ENCODE results near the gene KASH5. TPM values are rescaled to one million over a fixed set of nuclear protein-coding genes. Genes with fewer than 3 reads are reported as not detected.
A peak's percentile ranks its signal among the peaks of the same experiment; 100 is the strongest.

The KASH5 gene
- total and polyA plus RNA-seq, 2 of the 13 experiments (the other 11 are each of a cell fraction or from before 2014, with no cell fraction given): not detected

DNA sequence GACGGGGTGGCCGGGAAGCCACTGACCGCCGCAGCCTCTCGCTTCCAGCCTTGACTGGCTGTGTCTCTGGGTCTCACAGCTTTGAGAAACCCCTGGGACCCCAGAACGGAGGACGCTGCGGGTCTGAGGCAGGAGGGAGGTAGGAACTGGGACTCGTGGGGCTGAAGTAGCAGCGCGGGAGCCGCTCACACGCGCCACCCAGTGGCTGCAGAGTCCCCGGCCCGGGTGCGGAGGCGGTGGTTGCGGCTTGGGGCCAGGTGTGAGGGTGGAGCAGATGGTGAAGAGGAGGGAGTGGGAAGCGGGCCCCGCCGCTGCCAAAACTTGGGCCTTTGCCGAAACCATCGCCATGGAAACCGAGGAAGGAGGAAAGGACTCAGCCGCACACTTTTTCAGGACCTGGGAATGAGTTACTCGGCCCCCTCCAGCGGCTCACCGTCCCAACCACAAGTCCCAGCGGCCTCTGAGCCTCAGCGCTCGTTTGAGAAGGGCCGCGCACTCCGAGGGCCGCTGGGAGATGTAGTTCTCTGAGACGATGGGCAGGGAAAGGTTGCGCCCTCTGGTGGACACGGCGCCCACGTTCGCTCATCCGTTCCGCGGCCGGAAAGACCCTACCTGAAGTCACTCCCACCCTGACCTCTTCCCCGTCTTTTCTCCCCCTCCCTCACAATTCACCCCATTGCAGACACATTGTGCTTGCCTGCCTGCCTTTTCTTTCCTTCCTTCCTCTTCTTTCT lies 55.5 kb downstream of the KASH5 start (continued):
- TF ChIP-seq, protein P1, sequence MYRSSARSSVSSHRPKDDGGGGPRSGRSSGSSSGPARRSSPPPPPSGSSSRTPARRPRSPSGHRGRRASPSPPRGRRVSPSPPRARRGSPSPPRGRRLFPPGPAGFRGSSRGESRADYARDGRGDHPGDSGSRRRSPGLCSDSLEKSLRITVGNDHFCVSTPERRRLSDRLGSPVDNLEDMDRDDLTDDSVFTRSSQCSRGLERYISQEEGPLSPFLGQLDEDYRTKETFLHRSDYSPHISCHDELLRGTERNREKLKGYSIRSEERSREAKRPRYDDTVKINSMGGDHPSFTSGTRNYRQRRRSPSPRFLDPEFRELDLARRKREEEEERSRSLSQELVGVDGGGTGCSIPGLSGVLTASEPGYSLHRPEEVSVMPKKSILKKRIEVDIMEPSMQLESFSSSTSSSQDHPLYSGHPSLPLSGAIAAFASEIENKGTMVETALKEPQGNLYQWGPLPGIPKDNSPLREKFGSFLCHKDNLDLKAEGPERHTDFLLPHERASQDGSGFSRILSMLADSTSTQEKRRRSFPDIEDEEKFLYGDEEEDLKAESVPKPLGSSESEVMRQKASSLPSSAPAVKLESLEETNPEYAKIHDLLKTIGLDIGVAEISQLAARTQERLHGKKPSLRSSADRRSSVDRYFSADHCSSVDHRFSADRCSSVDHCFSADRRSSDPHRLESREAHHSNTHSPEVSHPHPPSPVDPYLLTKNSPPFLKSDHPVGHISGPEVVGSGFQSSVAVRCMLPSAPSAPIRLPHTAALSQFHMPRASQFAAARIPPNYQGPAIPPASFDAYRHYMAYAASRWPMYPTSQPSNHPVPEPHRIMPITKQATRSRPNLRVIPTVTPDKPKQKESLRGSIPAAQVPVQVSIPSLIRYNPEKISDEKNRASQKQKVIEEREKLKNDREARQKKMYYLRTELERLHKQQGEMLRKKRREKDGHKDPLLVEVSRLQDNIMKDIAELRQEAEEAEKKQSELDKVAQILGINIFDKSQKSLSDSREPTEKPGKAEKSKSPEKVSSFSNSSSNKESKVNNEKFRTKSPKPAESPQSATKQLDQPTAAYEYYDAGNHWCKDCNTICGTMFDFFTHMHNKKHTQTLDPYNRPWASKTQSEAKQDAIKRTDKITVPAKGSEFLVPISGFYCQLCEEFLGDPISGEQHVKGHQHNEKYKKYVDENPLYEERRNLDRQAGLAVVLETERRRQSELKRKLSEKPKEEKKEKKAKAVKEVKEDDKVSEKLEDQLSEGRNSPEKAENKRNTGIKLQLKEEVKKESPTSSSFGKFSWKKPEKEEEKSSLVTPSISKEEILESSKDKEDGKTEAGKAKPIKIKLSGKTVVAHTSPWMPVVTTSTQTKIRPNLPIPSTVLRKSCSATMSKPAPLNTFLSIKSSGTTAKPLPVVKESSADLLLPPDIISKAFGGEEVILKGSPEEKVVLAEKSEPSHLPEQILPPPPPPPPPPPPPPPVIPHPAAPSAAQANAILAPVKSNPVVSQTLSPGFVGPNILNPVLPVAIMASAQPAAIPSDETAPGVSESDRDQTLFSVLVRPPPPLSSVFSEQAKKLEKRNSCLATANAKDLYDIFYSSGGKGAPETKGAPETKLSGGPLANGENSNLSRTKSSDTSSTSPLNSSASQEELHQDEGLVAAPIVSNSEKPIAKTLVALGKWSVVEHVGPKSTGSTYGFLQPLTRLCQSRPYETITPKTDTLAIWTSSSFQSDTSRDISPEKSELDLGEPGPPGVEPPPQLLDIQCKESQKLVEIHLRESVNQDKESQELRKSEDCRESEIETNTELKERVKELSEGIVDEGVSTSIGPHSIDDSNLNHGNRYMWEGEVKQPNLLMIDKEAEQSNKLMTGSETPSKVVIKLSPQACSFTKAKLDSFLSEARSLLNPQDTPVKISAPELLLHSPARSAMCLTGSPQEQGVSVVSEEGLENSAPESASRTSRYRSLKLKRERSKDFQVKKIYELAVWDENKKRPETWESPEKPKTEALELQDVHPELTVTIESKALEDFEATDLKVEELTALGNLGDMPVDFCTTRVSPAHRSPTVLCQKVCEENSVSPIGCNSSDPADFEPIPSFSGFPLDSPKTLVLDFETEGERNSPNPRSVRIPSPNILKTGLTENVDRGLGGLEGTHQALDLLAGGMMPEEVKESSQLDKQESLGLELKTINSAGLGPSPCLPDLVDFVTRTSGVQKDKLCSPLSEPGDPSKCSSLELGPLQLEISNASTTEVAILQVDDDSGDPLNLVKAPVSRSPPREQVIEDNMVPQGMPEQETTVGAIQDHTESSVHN (CRISPR knock-in tag; IDR thresholded peaks at IDR 0.05): peak; percentile 89
- TF ChIP-seq ZNF329 (CRISPR knock-in tag; IDR thresholded peaks at IDR 0.05; ENCODE audit: low read depth): no peak
- TF ChIP-seq, protein P2, sequence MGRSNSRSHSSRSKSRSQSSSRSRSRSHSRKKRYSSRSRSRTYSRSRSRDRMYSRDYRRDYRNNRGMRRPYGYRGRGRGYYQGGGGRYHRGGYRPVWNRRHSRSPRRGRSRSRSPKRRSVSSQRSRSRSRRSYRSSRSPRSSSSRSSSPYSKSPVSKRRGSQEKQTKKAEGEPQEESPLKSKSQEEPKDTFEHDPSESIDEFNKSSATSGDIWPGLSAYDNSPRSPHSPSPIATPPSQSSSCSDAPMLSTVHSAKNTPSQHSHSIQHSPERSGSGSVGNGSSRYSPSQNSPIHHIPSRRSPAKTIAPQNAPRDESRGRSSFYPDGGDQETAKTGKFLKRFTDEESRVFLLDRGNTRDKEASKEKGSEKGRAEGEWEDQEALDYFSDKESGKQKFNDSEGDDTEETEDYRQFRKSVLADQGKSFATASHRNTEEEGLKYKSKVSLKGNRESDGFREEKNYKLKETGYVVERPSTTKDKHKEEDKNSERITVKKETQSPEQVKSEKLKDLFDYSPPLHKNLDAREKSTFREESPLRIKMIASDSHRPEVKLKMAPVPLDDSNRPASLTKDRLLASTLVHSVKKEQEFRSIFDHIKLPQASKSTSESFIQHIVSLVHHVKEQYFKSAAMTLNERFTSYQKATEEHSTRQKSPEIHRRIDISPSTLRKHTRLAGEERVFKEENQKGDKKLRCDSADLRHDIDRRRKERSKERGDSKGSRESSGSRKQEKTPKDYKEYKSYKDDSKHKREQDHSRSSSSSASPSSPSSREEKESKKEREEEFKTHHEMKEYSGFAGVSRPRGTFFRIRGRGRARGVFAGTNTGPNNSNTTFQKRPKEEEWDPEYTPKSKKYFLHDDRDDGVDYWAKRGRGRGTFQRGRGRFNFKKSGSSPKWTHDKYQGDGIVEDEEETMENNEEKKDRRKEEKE (IDR thresholded peaks at IDR 0.05): no peak
- no peak for TF ChIP-seq XBP1 (CRISPR knock-in tag; IDR thresholded peaks at IDR 0.05)
- TF ChIP-seq, protein P3, sequence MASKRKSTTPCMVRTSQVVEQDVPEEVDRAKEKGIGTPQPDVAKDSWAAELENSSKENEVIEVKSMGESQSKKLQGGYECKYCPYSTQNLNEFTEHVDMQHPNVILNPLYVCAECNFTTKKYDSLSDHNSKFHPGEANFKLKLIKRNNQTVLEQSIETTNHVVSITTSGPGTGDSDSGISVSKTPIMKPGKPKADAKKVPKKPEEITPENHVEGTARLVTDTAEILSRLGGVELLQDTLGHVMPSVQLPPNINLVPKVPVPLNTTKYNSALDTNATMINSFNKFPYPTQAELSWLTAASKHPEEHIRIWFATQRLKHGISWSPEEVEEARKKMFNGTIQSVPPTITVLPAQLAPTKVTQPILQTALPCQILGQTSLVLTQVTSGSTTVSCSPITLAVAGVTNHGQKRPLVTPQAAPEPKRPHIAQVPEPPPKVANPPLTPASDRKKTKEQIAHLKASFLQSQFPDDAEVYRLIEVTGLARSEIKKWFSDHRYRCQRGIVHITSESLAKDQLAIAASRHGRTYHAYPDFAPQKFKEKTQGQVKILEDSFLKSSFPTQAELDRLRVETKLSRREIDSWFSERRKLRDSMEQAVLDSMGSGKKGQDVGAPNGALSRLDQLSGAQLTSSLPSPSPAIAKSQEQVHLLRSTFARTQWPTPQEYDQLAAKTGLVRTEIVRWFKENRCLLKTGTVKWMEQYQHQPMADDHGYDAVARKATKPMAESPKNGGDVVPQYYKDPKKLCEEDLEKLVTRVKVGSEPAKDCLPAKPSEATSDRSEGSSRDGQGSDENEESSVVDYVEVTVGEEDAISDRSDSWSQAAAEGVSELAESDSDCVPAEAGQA (IDR thresholded peaks at IDR 0.05; ENCODE audit: low read depth): peak; percentile 69; the same call in 1 of the 2 replicates
- TF ChIP-seq, protein P3 (CRISPR knock-in tag; IDR thresholded peaks at IDR 0.05; ENCODE audit: borderline replicate concordance): no peak
- TF ChIP-seq POGZ (CRISPR knock-in tag; IDR thresholded peaks at IDR 0.05): peak; percentile 25; the same call in 1 of the 2 replicates
- TF ChIP-seq RCOR2 (CRISPR knock-in tag; IDR thresholded peaks at IDR 0.05): 0 out of 2 replicates have a peak, but pooled peaks have one; percentile 20
- TF ChIP-seq SALL2 (CRISPR knock-in tag; IDR thresholded peaks at IDR 0.05): peak; percentile 80; the same call in 1 of the 2 replicates

Data from HepG2 (cell line).